Brain pericyte (primary cell): Measurements from ENCODE around the gene WDR18.

ENCODE experiments used
- DNase-seq: peaks from one replicate; pipeline ENCODE4 v3.0.0-alpha.2; 2012; ENCODE audit warnings: low read depth, low spot score

The WDR18 gene

GRCh38 chr19:1007399-1008251 is 23.5 kb downstream of the WDR18 start:
- no peak for DNase-seq

GRCh38 chr19:1008268-1009040 is 24.3 kb downstream of the WDR18 start:
- no peak for DNase-seq

GRCh38 chr19:1009041-1009980 is 25.2 kb downstream of the WDR18 start:
- no peak for DNase-seq

GRCh38 chr19:1009981-1010538 is 25.9 kb downstream of the WDR18 start:
- DNase-seq: no peak

GRCh38 chr19:1010586-1011510 is 26.7 kb downstream of the WDR18 start:
- DNase-seq: no peak

- no peak for DNase-seq
Measured at GRCh38 chr19:1011831-1012333, 27.7 kb downstream of the WDR18 start.

- no peak for DNase-seq
Measured at GRCh38 chr19:1012334-1012733, 28.2 kb downstream of the WDR18 start.

- no peak for DNase-seq
Measured at GRCh38 chr19:1013218-1013617, 29.1 kb downstream of the WDR18 start.

- no peak for DNase-seq
Measured at GRCh38 chr19:1014161-1015060, 30.3 kb downstream of the WDR18 start.

- no peak for DNase-seq
Measured at GRCh38 chr19:1015061-1015781, 31.1 kb downstream of the WDR18 start.

- no peak for DNase-seq
Measured at GRCh38 chr19:1015782-1016646, 31.9 kb downstream of the WDR18 start.

- DNase-seq: no peak
Measured at GRCh38 chr19:1016647-1017114, 32.5 kb downstream of the WDR18 start.

- DNase-seq: no peak
Measured at GRCh38 chr19:1017115-1017905, 33.2 kb downstream of the WDR18 start.

- DNase-seq: no peak
Measured at GRCh38 chr19:1017906-1018305, 33.8 kb downstream of the WDR18 start.

GRCh38 chr19:1018393-1018792 is 34.2 kb downstream of the WDR18 start:
- DNase-seq: no peak

- no peak for DNase-seq
Measured at GRCh38 chr19:1018932-1019615, 34.9 kb downstream of the WDR18 start.
